ENCODE results near the gene CLCF1.

The CLCF1 gene

DNA sequence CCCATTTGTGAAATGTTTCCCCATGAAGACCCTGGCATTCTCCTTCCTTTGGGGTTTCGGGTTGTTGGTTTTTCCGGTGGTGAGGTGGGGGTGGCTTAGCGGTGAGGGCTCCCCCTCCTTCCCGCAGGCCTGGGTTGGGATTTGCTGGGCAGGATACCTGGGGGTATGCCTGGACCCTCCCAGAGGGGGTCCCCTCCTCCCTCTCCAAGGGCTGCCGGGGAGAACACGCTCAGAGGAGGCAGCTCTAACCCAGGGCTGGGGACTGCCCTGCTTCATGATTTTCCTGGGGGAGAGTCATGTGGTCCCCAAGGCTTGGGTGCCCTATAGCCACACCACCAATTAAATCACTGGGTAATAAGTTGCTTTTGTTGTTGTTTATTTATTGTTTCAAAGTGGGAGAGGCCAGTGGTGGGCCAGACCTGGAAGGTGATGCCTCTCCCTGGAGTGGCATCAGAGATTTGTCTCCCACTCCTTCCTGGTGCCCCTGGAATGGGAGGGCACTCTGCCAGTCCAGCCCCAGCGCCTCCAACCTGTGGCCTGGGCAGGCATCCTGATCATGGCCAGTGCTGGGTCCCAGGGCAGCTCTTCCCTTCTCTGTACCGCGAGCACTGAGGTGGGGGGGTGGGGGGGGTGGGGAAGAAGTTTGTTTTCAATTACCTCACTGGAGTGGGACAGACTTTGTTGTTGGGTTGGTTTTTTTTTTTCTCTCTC lies 1.3 kb upstream of the CLCF1 start:
- DNase-seq, result peak in 1 of 2 experiments; percentile 23

DNA sequence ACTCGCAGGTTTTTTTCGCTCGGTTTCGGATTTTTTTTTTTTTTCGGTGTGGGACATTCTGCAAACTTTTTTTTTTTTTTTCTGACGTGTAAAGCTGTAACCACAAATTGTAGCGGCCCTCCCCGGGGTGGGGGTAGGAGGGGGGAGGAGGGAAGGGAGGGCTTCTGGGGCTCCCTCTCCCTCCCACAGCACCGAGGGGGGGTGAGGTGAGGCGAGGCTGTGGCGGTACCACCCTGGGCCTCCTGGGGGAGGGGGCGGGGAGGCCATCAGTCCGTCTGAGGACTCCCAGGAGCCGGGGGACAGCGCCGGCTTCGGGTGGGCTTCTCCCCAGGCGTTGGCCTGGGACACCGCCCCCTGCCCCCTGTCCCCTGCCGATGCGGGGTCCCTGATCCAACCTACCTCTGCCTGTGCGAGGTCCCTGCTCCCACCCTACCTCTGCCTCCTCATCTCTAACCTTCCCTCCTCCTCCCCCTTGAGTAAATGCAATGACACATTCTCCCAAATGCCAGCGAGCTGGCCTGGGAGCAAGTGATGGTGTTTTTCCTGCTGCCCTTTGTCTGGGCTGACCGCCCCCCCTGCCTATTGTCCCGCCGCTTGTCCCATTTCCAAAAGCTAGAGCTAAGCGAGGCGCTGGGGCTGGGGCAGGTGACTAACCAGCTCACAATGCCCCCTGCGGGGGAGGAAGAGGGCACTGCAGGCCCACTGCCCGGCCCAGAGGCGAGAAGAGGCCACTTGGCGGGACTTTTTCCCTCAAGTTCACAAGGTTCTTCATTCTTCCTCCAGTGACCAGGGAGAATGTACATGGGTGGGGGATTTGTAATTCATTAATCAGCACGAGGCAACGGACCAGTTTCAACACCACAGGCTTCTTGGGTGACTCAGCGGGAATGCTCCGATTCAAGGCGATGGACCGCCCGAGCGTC lies 511 bp upstream of the CLCF1 start:
- DNase-seq, result peak; percentile 59 to 63

DNA sequence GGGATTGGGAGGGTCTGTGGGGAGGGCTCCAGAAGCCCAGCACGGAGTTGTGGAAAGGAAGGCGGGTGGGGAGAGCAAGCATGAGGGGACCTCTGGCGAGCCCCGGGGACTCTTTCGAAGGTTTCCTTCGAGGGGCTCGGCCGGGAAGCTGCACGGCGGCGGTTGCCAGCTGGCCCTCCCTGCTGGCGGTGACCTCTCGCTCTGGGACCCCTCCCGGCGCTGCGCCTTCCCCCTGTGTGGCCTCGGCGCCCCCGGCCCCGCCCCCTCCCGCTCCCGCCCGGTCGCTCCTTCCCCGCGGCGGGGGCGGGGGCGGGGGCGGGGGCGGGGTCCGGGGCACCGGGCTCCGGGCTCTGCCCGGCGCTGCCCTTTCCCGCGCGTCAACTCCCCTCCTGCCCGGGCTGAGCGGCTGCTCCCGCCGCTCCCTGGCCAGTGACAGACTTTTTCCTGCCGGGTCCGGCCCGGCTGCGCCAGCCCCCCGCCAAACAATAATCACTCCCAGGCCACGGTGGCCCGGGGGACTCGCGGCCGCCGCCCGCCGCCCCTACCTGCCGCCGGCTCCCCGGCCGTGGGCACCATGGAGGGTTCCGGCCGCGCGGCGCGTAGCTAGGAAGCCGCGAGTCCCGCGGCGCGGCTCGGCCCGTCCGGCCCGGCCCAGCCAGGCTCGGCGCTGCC lies 941 bp downstream of the CLCF1 start:
- no peak for DNase-seq

DNA sequence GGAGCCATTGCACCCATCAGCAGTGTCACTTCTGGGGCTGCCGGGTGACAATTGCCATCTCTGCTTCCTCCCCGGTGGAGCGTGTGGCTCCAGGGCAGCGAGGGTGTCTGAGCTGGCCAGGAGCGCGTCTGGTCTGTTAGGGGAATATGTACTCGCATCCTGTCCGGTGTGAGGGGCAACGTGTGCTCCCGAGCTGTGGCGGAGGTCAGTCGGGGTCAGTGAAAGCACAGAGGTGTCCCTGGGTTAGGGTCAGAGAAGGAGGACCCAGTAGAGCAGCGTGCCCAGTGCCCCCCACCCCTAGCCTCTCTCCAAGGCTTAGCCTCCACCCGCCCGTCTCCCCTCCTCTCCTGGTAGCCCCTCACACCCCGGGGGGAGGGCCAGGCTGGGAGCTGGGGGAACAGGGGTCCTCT lies 1.5 kb downstream of the CLCF1 start:
- DNase-seq, result peak in 1 of 2 experiments; percentile 22

DNA sequence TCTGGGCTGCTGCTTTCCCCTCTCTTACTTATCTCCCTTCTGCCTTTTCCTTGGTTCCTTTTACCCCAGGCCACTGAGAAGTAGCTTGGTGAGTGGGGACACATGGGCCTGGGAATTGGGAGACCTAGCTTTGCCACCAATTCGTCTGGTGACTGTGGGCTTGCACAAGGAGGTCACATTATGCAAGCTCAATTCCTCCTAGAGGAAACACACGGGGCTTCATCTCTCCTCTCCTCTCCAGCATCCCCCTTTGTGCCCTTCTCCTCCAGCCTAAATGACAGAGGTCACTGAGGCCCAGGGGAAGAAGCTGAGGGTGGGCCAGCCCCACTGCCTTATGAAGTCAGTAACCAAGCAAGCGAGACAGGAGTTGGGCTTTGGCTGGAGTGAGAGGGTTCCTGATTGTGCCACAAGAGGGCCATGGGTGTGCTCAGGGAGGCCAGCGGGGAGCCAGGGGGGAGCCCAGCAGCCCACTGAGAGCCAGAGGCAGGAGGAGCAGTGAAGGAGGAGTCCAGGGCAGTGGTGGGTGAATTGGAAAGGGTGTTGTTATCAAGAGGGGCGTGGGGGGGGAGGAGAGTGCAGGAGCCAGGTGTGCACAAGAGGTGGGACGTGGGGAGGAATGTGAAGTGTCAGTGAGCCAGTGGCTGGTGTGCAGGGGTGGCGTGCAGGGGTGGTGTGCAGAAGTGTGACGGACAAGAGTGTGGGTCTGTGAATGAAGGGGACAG lies 2.0 kb downstream of the CLCF1 start:
- DNase-seq, result peak in 1 of 2 experiments; percentile 55

DNA sequence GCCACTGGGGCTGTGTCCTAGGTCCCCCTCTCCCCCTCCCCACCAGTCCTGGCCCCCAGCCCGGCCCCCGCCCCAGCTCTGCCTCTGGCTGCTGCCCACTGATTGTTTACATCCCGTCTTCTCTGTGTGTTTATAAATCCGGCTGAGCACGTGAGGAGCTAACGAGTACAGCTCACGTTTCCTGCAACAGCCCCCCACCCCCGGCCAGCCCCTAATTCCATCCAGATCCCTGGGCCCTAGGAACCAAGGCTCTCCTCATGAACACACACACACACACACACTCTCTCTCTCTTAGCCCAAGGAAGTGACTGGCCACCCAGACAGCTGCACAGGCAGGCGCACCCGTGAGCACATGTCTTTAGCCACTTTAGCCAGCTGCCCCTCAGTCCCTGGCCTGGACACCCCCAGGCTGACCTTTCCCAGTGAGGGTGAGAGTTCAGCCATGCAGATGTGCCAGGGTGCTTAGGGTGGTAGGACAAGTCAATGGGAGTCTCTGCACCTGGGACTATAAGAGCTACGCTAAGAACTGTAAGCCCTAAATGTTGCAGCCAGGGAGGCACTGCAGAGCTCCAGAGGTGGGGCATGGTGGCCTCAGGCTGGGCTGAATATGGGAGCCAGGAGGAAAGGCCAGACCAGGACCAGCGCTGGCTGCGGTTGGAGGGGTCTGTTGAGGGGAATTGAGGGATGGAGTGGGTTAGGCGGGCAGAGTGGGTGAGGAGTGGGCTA lies 2.9 kb downstream of the CLCF1 start:
- no peak for DNase-seq

DNA sequence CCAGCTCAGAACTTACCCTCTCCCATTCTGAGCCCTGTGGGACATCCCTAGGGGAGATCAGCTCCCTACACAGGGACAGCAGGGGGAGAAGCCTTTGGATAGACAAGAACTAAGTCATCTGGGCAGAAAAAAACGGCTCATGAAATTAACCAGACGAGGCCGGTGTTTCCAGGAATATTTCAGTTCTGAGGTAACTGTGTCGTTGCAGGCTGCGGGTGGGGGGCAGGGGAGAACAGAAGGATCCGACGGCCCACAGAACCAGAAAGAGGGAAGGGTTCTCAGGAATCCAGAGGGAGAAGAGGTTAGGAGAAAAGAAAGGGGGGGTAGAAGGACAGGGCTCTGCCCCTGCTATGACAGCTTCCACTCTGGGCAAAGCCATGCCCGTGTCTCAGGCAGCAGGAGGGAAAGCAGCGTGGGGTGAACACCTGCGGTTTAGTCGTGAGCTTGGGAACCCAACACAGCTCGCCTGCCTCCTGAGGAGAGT lies 3.6 kb downstream of the CLCF1 start:
- DNase-seq, result peak in 1 of 2 experiments; percentile 24

DNA sequence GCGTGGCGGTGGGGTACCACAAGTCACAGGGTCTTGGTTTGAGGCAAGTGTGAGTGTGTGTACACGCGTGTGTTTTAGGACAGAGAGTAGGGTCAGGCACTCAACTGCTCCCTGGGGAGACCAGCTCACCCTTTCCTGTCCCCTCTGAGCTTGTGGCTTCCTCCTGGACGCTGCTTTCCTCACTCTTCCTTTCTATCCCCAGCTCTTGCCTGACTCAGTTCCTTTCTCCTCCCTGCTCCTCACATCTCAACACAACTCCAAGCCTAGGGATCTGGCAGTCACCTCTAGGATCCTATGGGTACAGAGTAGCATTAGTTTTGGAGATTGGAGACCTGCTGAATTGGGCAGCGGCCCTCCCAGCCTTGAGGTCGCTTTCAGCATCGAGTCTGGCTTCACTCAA lies 4.1 kb downstream of the CLCF1 start:
- DNase-seq, result no peak

DNA sequence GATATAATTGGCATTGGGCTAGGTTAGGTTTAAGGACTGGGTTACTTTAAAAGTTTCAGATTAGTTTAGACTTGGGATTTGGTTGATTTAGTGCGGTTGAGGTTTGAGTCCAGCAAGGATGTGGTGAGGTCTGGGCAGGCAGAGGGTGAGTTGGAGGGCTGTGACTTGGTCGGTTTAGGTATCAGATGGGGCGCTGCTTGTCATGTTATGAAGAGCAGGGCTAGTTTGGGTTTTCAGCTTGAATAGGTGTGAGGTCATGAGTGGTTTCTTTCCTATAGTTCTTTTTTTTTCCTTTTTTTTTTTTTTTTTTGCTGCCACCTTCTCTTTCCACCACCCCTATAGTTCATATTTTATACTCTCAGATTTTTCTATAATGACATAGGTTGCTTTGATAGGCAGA lies 4.8 kb downstream of the CLCF1 start:
- DNase-seq, result peak; percentile 62 to 65

DNA sequence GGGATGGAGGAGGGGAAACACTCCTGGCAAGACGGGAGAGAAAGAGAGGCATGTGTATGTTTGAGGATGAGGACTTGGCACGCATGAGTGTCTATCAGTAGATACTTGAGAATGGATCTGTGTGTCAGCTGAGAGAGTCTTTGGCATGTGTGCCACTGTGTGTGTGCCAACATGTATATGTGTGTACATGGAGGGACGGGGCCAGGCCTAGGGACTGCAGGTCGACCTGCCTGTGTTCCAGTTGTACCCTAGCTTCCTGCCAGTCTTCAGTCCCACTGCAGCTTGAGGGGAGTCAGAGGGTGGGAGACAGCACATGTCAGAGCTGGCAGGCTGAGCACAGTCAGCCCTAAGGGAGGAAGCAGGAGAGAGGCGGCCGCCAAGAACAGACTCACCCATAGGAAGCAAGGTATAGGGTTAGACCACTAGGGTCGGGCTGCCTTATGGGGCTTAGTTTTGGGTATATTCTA lies 5.6 kb downstream of the CLCF1 start:
- DNase-seq, result no peak

DNA sequence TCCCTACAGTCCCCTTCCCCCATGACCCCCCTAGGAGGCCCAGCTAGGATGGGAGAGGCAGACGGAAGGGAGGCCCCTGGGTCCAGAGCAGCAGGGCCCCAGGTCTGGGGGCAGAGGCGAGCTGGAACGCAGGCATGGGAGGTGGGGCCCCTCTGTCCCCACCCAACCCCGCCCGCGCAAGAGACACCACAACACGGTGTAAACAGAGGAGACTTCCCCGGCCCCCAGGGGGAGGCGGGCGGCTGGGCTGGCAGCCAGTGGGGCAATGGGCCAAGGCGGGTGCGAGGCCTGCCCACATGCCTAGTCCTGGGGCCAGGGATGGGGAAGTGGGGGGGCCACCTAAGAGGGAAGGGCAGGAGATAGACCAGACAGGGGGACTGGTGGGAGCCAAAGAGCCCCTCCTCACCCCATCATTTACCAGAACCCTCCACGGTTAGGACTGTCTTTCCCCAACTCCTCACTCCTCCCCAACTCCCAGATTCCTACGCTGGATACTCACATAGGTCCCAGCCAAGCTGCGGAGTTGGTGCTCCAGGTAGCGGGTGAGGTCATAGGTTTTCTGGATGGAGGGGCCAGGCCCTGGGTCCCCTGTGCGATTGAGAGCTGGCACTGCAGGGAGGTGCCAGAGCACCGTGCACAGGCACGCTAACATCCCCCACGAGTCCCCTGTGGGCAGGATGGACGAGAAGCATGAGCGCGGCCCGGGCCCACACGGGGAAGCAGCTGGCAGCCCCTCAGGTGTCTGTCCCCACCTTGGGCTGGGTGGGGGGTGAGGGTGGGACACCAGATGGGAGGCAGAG lies 6.2 kb downstream of the CLCF1 start:
- DNase-seq, result no peak

DNA sequence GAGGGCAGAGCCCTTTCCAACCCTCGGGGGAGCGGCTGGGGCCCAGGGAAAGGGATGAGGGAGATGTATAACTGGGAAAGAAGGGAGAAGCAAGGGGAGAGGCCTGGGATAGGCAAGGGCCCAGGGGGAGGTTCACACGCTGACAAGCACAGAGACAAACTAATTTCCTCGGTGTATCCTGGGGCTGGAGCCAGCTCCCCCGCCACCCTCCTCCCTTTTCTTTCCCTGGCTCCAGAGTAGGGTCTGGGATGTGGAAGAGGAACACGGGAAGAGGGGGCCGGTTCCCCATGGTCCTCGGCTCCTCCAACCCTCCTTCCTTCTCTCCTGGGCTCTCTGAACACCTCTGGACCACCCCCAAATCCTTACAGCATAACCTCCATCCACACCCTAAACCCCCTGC lies 6.9 kb downstream of the CLCF1 start:
- no peak for DNase-seq

DNA sequence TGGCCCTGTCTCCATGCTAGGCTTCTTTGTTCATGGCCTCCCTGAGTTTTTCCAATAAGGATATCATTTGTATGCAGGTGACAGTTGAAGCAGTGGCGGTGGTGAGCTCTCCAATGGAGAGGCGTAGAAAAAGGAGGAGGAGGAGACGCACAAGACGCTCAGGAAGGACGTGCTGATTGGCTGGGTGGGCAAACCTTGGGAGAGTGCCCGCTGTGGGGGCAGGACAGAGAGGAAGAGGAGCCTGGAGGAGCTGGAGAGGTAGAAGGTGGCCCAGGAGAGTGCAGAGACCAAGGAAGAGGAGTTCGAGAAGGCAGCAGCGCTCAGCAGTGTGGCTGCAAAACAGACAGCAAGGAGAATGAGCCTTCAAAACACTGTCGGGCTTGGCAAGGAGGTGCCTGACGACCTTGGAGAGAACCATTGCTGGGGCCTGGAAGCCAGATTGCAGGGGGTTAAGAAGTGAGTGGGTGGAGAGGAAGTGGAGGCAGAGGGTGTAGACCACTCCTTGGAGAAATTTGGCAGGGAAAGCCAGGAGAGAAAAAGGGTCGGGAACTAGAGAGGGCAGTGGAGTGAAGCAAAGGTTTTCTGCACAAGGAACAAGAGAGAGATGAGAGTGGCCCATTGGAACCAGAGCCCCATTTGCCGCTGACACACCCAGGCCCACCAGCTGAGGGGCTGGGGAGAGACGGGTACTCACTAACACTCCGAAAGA lies 7.5 kb downstream of the CLCF1 start:
- DNase-seq, result no peak

DNA sequence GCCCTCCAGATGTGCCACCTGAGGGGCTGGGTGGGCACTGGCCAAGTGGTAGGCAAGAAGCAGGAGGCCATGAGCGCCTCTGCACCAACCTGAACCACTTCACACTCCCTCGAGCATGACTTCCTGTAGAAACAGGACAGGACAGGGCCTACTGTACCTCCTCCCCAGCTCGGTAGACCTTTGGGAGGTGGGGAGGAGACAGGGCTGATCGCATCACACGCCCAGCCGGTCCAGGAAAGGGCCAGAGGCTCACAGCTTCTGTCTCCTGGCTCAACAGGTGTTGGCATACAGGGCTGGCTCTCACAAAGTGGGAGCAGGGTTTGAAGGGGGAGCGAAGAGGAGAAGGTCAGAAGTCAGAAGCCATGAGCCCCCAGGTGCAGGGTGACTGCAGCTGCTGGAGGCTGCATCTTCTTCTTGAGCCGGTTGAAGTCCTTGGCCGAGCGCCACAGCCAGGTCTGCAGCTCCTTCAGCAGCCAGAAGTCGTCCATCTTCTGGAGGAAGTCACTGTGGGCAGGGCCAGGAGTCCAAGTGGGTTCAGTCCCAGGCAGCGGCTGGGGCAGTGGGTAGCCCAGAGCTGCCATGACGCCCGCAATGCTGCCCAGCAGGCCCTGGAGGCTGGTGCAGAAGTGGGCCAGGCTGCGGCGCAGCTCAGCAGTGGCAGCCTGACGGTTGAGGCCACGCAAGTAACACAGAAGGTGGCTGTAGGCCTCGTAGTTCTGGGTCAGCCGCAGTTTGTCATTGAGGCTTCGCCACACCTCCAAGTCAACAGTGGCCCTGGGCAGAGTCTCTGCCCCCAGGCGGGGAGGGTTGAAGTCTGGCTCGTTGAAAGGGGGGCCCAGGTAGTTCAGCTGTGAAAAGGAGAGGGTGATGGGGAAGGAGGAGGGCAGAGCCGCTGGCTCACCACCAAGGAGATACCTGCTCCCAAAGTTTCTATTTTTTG lies 8.3 kb downstream of the CLCF1 start:
- no peak for DNase-seq

DNA sequence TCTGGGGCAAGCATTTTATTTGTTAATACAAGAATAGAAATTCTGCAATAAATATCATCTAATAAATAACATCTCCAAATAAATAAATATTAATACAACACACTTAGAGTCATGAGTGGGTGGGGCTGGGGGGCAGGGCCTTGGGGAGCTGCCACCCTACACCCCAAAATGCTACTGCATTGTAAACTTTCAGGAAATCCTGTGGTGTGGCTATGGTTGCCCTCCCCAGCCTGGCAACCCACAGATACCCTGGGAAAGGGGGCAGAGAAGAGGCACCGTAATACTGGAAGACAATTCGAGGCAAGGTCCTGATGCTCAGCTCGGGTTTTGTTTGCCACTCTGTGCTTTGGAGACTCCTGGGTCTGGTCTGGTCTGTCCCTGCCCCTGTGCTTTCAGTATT lies 9.2 kb downstream of the CLCF1 start:
- no peak for DNase-seq

DNA sequence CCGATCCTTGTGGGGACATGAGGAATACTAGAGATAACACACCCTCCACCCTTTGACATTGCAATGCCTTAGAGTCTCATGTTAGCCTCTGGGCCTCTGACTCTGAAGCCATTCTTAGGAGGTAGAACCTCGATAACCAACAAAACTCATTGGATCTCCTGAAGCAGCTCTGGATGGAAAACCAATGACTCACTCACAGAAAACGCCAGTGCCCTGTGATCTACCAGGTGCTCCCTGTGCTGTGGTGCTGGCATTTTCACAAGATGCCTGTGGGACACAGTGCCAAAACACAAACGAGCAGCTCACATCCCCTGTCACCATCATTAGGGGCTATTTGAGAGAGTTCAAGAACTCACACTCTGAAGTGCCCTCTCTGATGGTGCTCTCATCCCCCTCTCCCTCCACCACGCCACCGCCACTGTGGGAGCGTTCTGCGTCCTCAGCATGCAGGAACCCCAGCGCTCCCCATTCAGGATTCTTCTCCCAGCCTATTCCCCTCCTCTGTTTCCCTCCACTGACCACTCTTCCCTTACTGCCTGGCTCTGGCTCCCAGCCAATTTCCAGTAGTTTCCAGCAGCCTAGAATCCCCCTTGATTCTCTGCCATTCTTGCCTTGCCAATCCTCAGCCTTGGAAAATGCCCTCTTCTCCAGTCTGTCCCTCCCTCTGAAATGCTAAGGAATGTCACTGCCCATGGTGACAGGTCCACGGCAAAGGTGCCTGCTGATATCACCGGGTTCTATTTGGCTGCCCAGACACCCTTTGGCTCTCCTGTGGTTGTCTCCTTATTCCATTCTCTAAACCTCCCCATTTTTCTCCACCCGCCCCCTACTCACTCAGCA lies 15.3 kb downstream of the CLCF1 start:
- no peak for DNase-seq

DNA sequence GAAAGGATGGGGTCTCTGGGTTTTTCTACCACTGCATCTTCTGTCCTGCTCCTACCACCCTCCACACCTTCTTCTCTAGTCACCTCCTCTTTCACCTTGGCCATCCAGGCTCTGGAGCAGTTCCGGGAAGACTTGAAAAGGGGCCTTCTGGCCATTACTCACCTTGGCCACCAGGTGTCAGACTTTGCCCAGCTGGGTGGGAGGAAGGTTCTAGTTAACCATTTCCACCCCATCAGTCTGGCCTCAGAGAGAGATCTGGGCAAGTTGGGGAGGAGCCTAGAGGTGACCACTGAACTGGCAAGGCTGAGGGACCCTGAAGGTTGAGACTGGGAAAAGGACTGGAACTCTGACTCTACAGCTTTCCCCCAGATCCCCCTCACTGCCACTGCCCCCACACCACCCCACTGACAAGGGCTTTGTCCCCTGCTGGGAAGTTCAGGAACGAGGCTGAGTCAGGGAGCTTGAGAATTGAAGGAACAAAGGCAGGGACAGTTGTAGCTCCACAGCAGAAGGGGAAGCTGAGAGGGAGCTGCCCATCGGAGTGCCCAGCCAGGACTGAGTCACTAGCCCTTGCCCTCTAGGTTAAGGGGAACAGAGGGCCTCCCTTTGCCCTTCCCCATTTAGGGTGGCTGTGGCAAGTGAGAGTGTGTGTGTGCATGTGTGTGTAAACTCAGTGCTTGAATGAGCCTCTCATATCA lies 16.4 kb downstream of the CLCF1 start:
- peak; percentile 78 for DNase-seq
